Fibroblast of lung (primary cell): ENCODE data around the gene CCL3.

Experiments
- CTCF ChIP-seq, 2 donors: IDR thresholded peaks in 1 of 2; conservative IDR thresholded peaks in 1 of 2; 1 replicate in 1 of 2; 2 replicates in 1 of 2; pipeline ENCODE4 v1.5.1; 2011 to 2012; ENCODE audit warnings: low read length in 2 of 2, control low read depth in 1 of 2, inconsistent platforms in 1 of 2, low read depth in 1 of 2, mild to moderate bottlenecking in 1 of 2
- EZH2 ChIP-seq: IDR thresholded peaks from 2 replicates; pipeline ENCODE4 v1.5.1; 2012; ENCODE audit warnings: low read length, control low read depth, mild to moderate bottlenecking; ENCODE audit errors: missing control alignments

GRCh38 chr17:36068524-36068923 lies 21.4 kb downstream of the CCL3 start:
- TF ChIP-seq CTCF (conservative IDR thresholded peaks at IDR 0.05 in 1 of 2, IDR thresholded peaks at IDR 0.05 in 1 of 2; ENCODE audit: low read depth in 1 of 2, low read length in 2 of 2) (no peak), EZH2 (no peak)
